Liver (tissue), 9 donors: ENCODE measurements around the gene P2RY8. TPM values are rescaled to one million over a fixed set of nuclear protein-coding genes. Genes with fewer than 3 reads are reported as not detected.

Experiments used
- DNase-seq: peaks from one replicate; pipeline ENCODE4 v3.0.0-alpha.2; 2017; ENCODE audit warnings: low spot score
- H3K27ac ChIP-seq, 2 donors: one replicate each; pipeline ENCODE4 v1.7.0; 2013; ENCODE audit warnings: inconsistent platforms in 2 of 2, low read length in 2 of 2, control low read depth in 1 of 2, low read depth in 1 of 2, mild to moderate bottlenecking in 1 of 2
- H3K27me3 ChIP-seq, 4 donors: one replicate each; pipeline versions ENCODE4 v1.6.1 to v1.7.0; 2013; ENCODE audit warnings: low read length in 3 of 4, inconsistent platforms in 1 of 4, mild to moderate bottlenecking in 1 of 4, moderate library complexity in 1 of 4; ENCODE audit not compliant: control insufficient read depth in 4 of 4, insufficient read depth in 4 of 4
- H3K36me3 ChIP-seq, 4 donors: one replicate each; pipeline versions ENCODE4 v1.6.1 to v1.7.0; 2013; ENCODE audit warnings: low read length in 3 of 4, mild to moderate bottlenecking in 3 of 4, low read depth in 1 of 4, moderate library complexity in 1 of 4; ENCODE audit not compliant: control insufficient read depth in 4 of 4, insufficient read depth in 3 of 4
- H3K4me1 ChIP-seq, 4 donors: one replicate each; pipeline versions ENCODE4 v1.6.1 to v1.7.0; 2013; ENCODE audit warnings: low read length in 3 of 4, mild to moderate bottlenecking in 3 of 4, moderate library complexity in 1 of 4; ENCODE audit not compliant: control insufficient read depth in 4 of 4, insufficient read depth in 4 of 4
- H3K4me3 ChIP-seq, 3 donors: one replicate each; pipeline versions ENCODE4 v1.6.1 to v1.7.0; 2013; ENCODE audit warnings: low read length in 3 of 3, control low read depth in 1 of 3, low read depth in 1 of 3, mild to moderate bottlenecking in 1 of 3
- H3K9ac ChIP-seq, 2 donors: one replicate each; pipeline ENCODE4 v1.7.0; 2013; ENCODE audit warnings: low read length in 2 of 2, mild to moderate bottlenecking in 2 of 2, moderate library complexity in 2 of 2, control low read depth in 1 of 2, low read depth in 1 of 2
- H3K9me3 ChIP-seq, 4 donors: one replicate each; pipeline versions ENCODE4 v1.6.1 to v1.7.0; 2013; ENCODE audit warnings: low read length in 3 of 4; ENCODE audit not compliant: control insufficient read depth in 4 of 4
- FOXA1 ChIP-seq: IDR thresholded peaks from 2 replicates; pipeline ENCODE4 v1.6.1; 2016; ENCODE audit warnings: antibody characterized with exemption
- FOXA2 ChIP-seq: IDR thresholded peaks from 2 replicates; pipeline ENCODE4 v1.6.1; 2016; ENCODE audit warnings: antibody characterized with exemption
- GABPA ChIP-seq, 2 donors: IDR thresholded peaks in 1 of 2; conservative IDR thresholded peaks in 1 of 2; 2 replicates each; pipeline ENCODE4 v1.6.1; 2016; ENCODE audit warnings: antibody characterized with exemption in 2 of 2, mild to moderate bottlenecking in 1 of 2, moderate library complexity in 1 of 2
- HNF4A ChIP-seq, 2 donors: conservative IDR thresholded peaks; 2 replicates each; pipeline ENCODE4 v1.6.1; 2016; ENCODE audit warnings: antibody characterized with exemption in 2 of 2, mild to moderate bottlenecking in 2 of 2
- HNF4G ChIP-seq: IDR thresholded peaks from 2 replicates; pipeline ENCODE4 v1.6.1; 2016; ENCODE audit warnings: antibody characterized with exemption
- RXRA ChIP-seq, 2 donors: IDR thresholded peaks; 2 replicates each; pipeline ENCODE4 v1.6.1; 2017 to 2018; ENCODE audit warnings: antibody characterized with exemption in 2 of 2, mild to moderate bottlenecking in 1 of 2
- SP1 ChIP-seq: IDR thresholded peaks from 2 replicates; pipeline ENCODE4 v1.6.1; 2018; ENCODE audit warnings: antibody characterized with exemption, mild to moderate bottlenecking
- TAF1 ChIP-seq: conservative IDR thresholded peaks from 2 replicates; pipeline ENCODE4 v1.6.1; 2016; ENCODE audit warnings: antibody characterized with exemption, mild to moderate bottlenecking
- WGBS: extraction: QIAGEN DNeasy Blood & Tissue Kit; methylation state at CpG from one replicate; pipeline ENCODE4 v1.1.7; 2013; 5-methylcytosine and 5-hydroxymethylcytosine counted together
- polyA plus RNA-seq, 2 donors: library from polyadenylated mRNA; stranded (reverse) in 1 of 2; unstranded in 1 of 2; fragments of 200-250 nt in 1 of 2; fragments of >200 nt in 1 of 2; fragmentation: Nextera tagmentation in 1 of 2; extraction: Ambion mirVana in 1 of 2; gene quantifications; one replicate each; pipeline versions ENCODE4 v1.2.1 to v1.2.3, GENCODE V29; 2013 to 2015
- total RNA-seq, 2 donors: library from RNA; depleted of rRNA; stranded (reverse); fragments of >200 nt; gene quantifications; one replicate each; pipeline ENCODE4 v1.2.3, GENCODE V29; 2014
- TF ChIP-seq, protein P1 (sequence below): IDR thresholded peaks from 2 replicates; pipeline ENCODE4 v1.6.1; 2016; ENCODE audit warnings: antibody characterized with exemption, mild to moderate bottlenecking
- TF ChIP-seq, protein P2 (sequence below): IDR thresholded peaks from 2 replicates; pipeline ENCODE4 v1.6.1; 2016; ENCODE audit warnings: antibody characterized with exemption
- TF ChIP-seq, protein P3 (sequence below): fragments of 150-350 bp; IDR thresholded peaks from 2 replicates; pipeline ENCODE4 v1.5.1; 2017; ENCODE audit warnings: improper control_type of control experiment, low read depth, low read length; ENCODE audit not compliant: missing input control
- TF ChIP-seq, protein P4 (sequence below): IDR thresholded peaks from 2 replicates; pipeline ENCODE4 v1.6.1; 2016; ENCODE audit warnings: antibody characterized with exemption
- TF ChIP-seq, protein P5 (sequence below): IDR thresholded peaks from 2 replicates; pipeline ENCODE4 v1.6.1; 2016; ENCODE audit warnings: antibody characterized with exemption
- donor health status: healthy.
- donor health status: healthy.
- donor health status: healthy.
- donor health status: healthy.
- donor health status: healthy.

The P2RY8 gene
- total and polyA plus RNA-seq, 4 donors: 0.24 to 4.4 (median 0.59) TPM

DNA sequence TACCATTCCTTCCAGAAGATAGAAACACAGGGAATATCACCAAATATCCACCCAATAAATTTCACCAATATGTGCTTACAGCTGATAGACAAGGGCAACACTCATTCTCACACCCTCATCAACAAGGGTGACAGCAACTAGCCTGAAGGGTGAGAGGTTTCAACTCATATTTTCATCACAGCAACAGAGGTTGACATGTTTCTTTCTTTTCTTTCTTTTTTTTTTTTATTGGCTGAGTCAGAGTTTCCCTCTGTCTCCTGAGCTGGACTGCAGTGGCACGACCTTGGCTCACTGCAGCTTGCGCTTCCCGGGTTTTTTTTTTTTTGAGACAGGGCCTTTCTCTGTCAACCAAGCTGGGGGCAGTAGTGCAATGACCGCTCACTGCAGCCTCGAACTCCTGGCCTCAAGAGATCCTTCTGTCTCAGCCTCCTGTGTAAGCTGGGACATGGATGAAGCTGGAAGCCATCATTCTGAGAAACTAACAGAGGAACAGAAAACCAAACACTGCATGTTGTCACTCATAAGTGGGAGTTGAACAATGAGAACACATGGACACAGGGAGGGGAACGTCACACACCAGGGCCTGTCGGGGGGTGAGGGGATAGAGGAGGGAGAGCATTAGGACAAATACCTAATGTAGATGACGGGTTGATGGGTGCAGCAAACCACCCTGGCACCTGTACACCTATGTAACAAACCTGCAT is 56.8 kb downstream of the P2RY8 start:
- H3K4me1 ChIP-seq: peaks cover 0 to 11% (median 5%) of the 10 kb centered on the region in 4 donors
- no peak overlapping the region for H3K27ac ChIP-seq
- no peak overlapping the region for H3K4me3 ChIP-seq
- 80% methylated on average over 8 of the region's 8 CpGs for WGBS
- no peak overlapping the region for H3K9ac ChIP-seq
- no peaks in the 10 kb centered on the region for H3K27me3 ChIP-seq
- TF ChIP-seq GABPA (IDR thresholded peaks at IDR 0.05 in 1 of 2, conservative IDR thresholded peaks at IDR 0.05 in 1 of 2) (no peak), TAF1 (no peak), SP1 (no peak), HNF4A (conservative IDR thresholded peaks at IDR 0.05) (no peak), RXRA (IDR thresholded peaks at IDR 0.05) (no peak), FOXA2 (no peak)
- TF ChIP-seq, protein P1, sequence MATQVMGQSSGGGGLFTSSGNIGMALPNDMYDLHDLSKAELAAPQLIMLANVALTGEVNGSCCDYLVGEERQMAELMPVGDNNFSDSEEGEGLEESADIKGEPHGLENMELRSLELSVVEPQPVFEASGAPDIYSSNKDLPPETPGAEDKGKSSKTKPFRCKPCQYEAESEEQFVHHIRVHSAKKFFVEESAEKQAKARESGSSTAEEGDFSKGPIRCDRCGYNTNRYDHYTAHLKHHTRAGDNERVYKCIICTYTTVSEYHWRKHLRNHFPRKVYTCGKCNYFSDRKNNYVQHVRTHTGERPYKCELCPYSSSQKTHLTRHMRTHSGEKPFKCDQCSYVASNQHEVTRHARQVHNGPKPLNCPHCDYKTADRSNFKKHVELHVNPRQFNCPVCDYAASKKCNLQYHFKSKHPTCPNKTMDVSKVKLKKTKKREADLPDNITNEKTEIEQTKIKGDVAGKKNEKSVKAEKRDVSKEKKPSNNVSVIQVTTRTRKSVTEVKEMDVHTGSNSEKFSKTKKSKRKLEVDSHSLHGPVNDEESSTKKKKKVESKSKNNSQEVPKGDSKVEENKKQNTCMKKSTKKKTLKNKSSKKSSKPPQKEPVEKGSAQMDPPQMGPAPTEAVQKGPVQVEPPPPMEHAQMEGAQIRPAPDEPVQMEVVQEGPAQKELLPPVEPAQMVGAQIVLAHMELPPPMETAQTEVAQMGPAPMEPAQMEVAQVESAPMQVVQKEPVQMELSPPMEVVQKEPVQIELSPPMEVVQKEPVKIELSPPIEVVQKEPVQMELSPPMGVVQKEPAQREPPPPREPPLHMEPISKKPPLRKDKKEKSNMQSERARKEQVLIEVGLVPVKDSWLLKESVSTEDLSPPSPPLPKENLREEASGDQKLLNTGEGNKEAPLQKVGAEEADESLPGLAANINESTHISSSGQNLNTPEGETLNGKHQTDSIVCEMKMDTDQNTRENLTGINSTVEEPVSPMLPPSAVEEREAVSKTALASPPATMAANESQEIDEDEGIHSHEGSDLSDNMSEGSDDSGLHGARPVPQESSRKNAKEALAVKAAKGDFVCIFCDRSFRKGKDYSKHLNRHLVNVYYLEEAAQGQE: no peak
- TF ChIP-seq, protein P2, sequence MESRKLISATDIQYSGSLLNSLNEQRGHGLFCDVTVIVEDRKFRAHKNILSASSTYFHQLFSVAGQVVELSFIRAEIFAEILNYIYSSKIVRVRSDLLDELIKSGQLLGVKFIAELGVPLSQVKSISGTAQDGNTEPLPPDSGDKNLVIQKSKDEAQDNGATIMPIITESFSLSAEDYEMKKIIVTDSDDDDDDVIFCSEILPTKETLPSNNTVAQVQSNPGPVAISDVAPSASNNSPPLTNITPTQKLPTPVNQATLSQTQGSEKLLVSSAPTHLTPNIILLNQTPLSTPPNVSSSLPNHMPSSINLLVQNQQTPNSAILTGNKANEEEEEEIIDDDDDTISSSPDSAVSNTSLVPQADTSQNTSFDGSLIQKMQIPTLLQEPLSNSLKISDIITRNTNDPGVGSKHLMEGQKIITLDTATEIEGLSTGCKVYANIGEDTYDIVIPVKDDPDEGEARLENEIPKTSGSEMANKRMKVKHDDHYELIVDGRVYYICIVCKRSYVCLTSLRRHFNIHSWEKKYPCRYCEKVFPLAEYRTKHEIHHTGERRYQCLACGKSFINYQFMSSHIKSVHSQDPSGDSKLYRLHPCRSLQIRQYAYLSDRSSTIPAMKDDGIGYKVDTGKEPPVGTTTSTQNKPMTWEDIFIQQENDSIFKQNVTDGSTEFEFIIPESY: no peak
- TF ChIP-seq, protein P3, sequence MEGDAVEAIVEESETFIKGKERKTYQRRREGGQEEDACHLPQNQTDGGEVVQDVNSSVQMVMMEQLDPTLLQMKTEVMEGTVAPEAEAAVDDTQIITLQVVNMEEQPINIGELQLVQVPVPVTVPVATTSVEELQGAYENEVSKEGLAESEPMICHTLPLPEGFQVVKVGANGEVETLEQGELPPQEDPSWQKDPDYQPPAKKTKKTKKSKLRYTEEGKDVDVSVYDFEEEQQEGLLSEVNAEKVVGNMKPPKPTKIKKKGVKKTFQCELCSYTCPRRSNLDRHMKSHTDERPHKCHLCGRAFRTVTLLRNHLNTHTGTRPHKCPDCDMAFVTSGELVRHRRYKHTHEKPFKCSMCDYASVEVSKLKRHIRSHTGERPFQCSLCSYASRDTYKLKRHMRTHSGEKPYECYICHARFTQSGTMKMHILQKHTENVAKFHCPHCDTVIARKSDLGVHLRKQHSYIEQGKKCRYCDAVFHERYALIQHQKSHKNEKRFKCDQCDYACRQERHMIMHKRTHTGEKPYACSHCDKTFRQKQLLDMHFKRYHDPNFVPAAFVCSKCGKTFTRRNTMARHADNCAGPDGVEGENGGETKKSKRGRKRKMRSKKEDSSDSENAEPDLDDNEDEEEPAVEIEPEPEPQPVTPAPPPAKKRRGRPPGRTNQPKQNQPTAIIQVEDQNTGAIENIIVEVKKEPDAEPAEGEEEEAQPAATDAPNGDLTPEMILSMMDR: no peak
- TF ChIP-seq, protein P4, sequence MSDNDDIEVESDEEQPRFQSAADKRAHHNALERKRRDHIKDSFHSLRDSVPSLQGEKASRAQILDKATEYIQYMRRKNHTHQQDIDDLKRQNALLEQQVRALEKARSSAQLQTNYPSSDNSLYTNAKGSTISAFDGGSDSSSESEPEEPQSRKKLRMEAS: no peak
- H3K36me3 ChIP-seq: no peaks in the 10 kb centered on the region
- no peak for DNase-seq
- no peaks in the 10 kb centered on the region for H3K9me3 ChIP-seq

DNA sequence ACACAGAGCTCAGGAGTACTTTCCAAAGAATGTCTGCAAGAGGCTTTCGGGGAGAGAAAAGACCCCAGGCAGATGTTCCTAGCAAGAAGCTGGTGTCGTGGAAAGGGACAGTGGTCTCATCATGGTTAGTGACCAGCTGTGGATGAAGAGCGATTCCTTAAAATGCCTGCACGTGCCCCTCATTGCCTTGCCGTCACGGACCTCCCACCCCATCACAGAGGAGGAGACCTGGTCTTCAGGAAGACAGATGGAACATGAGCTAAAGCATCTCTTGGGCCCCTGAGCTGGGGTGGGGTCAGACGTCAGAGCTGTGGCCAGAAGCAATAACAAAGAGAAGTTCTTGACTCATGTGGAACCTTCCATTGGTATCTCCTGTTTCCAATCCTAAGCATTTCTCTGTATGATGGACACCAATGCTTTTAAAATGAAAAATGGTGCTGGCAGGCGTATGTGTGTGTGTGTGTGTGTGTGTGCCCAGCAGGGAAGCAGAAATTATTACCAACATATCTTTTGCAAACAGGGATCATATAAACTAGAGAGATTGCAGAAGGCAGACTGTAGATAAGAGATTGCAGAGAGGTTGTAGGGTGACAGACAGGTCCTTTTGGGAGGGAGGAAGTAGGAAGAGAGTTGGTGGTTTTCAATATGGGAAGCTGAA is 59.1 kb downstream of the P2RY8 start:
- Histone ChIP-seq H3K4me3 (no peak overlapping the region), H3K27ac (no peak overlapping the region), H3K36me3 (no peaks in the 10 kb centered on the region), H3K27me3 (no peaks in the 10 kb centered on the region), H3K4me1 (peaks cover 0 to 11% (median 5%) of the 10 kb centered on the region in 4 donors), H3K9me3 (peaks cover 0 to 2% (median 0%) of the 10 kb centered on the region in 4 donors), H3K9ac (no peak overlapping the region)
- DNase-seq: no peak
- no peak for TF ChIP-seq TAF1
- TF ChIP-seq HNF4A (conservative IDR thresholded peaks at IDR 0.05): no peak
- TF ChIP-seq FOXA1: no peak
- no peak for TF ChIP-seq HNF4G
- TF ChIP-seq, protein P2: no peak
- TF ChIP-seq, protein P5, sequence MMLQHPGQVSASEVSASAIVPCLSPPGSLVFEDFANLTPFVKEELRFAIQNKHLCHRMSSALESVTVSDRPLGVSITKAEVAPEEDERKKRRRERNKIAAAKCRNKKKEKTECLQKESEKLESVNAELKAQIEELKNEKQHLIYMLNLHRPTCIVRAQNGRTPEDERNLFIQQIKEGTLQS: no peak
- TF ChIP-seq GABPA (IDR thresholded peaks at IDR 0.05 in 1 of 2, conservative IDR thresholded peaks at IDR 0.05 in 1 of 2): no peak
- WGBS: 64% methylated on average over 8 of the region's 8 CpGs
